Adrenal gland (tissue), 5 donors: ENCODE measurements around the gene KPNA3.

Source experiments
- CTCF ChIP-seq, 6 experiments: fragments of 450-650 bp in 4 of 6; fragments of 200-600 bp in 2 of 6; sonication (generic) in 1 of 6; IDR thresholded peaks; 1 replicate in 5 of 6; 2 replicates in 1 of 6; pipeline versions ENCODE4 v1.5.1 to v1.8.0; 2016 to 2021; ENCODE audit warnings: antibody characterized with exemption in 6 of 6, mild to moderate bottlenecking in 2 of 6, moderate library complexity in 1 of 6
- POLR2A ChIP-seq, 2 donors: fragments of 450-650 bp; IDR thresholded peaks; one replicate each; pipeline ENCODE4 v1.6.1; 2017; ENCODE audit warnings: antibody characterized with exemption in 2 of 2, mild to moderate bottlenecking in 2 of 2, moderate library complexity in 1 of 2
- donor health status: DM: no; HTN: no; CAD: no.

- TF ChIP-seq CTCF (IDR thresholded peaks at IDR 0.05) (no peak), POLR2A (IDR thresholded peaks at IDR 0.05) (no peak)
These were observed 13.6 kb upstream of the KPNA3 start for GRCh38 chr13:49806126-49806536.
